Activated CD8-positive, alpha-beta memory T cell treated with anti-CD3 and anti-CD28 coated beads for 1 hour (primary cell): ENCODE results near the gene COPS8.
A peak's percentile ranks its signal among the peaks of the same experiment; 100 is the strongest.

ENCODE experiments used
- DNase-seq, 2 donors: peaks; one replicate each; pipeline ENCODE4 v3.0.0-alpha.2; 2020; ENCODE audit warnings: low read depth in 1 of 2; ENCODE audit errors: extremely low read depth in 1 of 2

The COPS8 gene

GRCh38 chr2:237064203-237065070 lies 21.3 kb upstream of the COPS8 start:
- no peak for DNase-seq

- DNase-seq: no peak
These were observed 20.7 kb upstream of the COPS8 start for GRCh38 chr2:237065071-237065377.

- no peak for DNase-seq
These were observed 19.3 kb upstream of the COPS8 start for GRCh38 chr2:237066396-237066795.

GRCh38 chr2:237068005-237068576 lies 17.6 kb upstream of the COPS8 start:
- DNase-seq: no peak

GRCh38 chr2:237072067-237072931 lies 13.4 kb upstream of the COPS8 start:
- DNase-seq: peak; percentile 35 to 70

GRCh38 chr2:237073552-237073951 lies 12.1 kb upstream of the COPS8 start:
- DNase-seq: no peak

- no peak for DNase-seq
These were observed 11.3 kb upstream of the COPS8 start for GRCh38 chr2:237074211-237074993.

- DNase-seq: no peak
These were observed 9.7 kb upstream of the COPS8 start for GRCh38 chr2:237075749-237076599.

GRCh38 chr2:237081596-237081995 lies 4.1 kb upstream of the COPS8 start:
- DNase-seq: no peak

- DNase-seq: no peak
These were observed 2.7 kb upstream of the COPS8 start for GRCh38 chr2:237083026-237083425.

GRCh38 chr2:237084444-237084843 lies 1.2 kb upstream of the COPS8 start:
- DNase-seq: no peak

- DNase-seq: no peak
These were observed 5.2 kb downstream of the COPS8 start for GRCh38 chr2:237090906-237091305.

GRCh38 chr2:237091779-237092436 lies 6.2 kb downstream of the COPS8 start:
- no peak for DNase-seq

GRCh38 chr2:237092506-237092905 lies 6.8 kb downstream of the COPS8 start:
- no peak for DNase-seq

GRCh38 chr2:237092920-237093781 lies 7.5 kb downstream of the COPS8 start:
- DNase-seq: no peak

GRCh38 chr2:237096201-237096600 lies 10.5 kb downstream of the COPS8 start:
- no peak for DNase-seq

- DNase-seq: no peak
These were observed 11.2 kb downstream of the COPS8 start for GRCh38 chr2:237096911-237097310.

GRCh38 chr2:237097326-237097910 lies 11.7 kb downstream of the COPS8 start:
- no peak for DNase-seq
